ENCODE measurements around the gene JMJD7.

Gene JMJD7

DNA sequence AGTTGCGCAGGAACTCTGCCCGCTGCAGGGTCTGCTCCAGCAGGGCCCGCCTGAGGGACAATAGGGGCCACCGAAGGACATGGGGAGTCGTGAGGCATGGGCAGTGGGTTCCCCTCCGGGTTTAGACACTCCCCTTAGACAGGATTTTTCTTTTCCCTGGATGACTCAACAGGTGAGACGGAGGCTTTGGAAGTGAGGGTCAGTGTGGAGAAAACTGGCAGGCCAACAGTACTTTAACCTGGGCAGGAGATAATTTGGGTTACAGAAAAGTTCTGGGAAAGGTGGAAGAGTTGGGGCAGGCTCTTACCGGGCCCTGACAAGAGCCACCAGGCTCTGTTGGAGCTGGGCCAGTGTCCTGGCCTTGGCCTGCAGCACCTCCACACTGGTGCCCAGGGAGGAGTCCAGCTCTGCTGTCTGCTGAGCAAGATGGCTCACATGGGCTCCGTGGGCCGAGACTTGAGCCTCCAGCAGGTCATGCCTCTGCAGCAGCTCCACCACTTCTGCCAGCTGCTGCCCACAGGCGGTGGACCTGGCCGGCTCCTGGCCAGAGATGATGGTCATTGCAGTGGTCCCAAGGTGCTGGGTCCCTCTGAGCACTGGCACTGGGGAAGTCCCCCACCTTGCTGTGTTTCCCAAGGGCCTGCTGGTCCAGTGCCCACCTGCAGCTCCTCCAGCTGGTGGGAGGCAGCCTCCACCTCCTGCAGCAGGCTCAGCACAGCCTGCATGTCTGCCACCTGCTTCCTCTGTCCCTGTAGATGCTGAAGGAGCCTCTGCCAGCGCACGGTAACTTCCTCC is 55.0 kb downstream of the JMJD7 start:
- no peak for DNase-seq (ENCODE audit: low read depth in 2 of 2)

DNA sequence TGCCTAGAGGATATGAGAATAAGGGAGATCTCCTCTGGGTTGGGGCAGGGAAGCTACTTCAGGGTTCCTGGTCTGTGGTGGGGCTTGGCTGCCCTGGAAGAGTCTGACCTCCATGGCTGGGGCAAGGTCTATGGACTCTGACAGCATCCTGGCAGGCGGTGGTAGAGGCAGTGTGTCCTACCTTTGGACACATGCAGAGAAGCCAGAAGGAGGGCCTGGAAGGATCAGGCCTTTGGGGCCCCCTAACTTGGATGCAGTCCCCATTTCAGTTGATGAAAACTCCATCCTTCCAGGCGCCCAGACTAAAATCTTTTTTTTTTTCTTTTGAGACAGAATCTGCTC is 55.6 kb downstream of the JMJD7 start:
- no peak for DNase-seq (ENCODE audit: low read depth in 2 of 2)

DNA sequence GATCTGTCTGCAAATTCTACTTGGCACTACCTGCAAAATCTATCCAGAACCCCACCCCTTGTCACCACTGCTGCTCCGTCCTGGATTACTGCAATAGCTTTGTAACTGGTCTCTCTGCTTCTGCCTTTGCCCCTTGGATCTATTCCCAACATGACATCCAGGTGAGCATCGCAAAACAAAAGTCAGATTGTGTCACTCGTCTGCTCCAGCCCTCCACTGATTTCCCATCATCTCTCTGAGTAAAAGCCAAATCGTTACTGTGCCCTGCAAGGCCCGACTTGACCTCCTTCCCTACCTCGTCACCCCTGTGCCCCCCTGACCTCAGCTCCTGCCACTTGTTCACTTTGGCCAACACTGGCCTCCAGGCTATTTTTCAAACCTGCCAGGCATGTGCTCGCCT is 56.6 kb downstream of the JMJD7 start:
- no peak for DNase-seq (ENCODE audit: low read depth in 2 of 2)

DNA sequence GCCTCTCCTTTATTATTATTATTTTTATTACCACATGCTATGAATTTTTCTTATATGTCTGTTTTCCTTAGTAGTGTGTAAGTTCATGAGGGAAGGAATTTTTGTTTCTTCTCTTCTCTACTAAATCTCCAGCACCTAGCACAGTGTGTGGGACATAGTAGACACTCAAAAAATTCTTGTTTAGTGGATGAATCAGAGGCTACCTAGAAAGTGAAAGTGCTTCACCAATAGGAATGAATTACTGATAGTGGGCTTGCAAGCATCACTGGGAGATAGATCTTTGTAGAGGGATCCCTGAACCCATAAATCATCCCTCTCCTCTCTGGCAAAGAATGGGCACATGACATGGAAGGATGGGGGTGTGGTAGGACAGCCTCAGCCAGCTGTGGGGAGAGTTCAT is 57.4 kb downstream of the JMJD7 start:
- DNase-seq (ENCODE audit: low read depth in 2 of 2) = no peak

DNA sequence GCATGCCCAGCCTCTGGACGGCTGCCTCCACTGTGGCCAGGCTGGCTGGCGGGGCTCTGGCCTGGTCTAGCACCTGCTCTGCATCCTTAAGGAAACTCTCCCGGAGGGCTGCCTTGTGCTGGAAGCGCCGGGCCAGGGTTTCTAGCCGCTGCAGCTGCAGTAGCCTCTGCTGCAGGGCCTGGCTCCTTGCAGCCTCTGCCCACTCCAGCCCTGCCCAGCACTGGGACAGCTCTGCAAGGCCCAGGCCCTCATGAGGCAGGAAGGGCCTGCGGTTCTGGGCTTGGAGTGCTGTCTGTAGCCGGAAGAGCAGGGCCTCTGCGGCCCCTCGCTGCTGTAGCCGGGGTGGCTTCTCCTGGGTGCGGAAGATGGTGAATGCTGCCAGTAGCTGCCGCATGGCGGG is 57.9 kb downstream of the JMJD7 start:
- DNase-seq (ENCODE audit: low read depth in 2 of 2) = no peak

DNA sequence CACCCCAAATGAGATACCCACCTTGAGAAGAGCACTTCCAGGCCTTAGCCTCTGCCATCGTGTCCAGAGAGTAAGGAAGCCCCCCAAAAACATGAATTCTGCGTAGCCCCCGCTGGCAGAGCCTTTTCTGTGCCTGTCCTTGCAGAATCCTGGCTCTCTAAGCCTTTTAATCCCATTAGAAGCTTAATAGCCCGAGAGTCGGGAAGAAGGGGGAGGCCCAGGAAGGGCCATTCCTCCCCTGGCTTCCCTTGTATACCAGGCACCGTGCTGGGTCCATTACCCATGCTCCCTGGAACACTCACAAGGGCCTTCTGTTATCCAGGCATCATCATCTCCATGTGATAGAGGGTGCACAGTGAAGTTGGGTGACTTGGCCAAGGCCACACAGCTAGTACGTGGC is 58.8 kb downstream of the JMJD7 start:
- DNase-seq (ENCODE audit: low read depth in 2 of 2) = no peak

DNA sequence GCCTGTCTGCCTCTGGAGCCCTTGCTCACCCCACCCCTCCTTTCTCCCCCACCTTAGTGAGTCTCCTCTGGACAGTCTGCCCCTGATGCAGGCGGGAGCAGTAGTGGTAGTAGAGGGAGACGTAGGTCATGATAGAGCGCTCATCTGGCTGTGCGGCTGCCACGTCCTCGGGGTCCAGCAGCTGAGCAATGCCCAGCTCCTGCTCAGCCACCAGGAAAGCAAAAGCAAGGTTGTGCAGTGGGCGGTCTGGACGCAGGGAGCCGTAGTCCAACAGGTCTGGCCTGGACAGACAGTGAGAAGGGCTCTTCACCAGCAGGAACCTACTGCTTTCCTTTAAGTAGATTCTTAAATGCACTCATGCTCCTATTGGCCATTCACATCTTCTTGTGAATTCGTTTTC is 59.3 kb downstream of the JMJD7 start:
- no peak for DNase-seq (ENCODE audit: low read depth in 2 of 2)

All from stimulated activated CD8-positive, alpha-beta memory T cell treated with anti-CD3 and anti-CD28 coated beads, Interleukin-7, amount 100 ng/mL, for 1 hour (primary cell).